ENCODE measurements around the gene PRDM1. TPM values are rescaled to one million over a fixed set of nuclear protein-coding genes. Genes with fewer than 3 reads are reported as not detected.

Gene PRDM1
- total RNA-seq, 1 donor from 2014 or later: 1.5 TPM

GRCh38 chr6:106070636-106071035, 15.5 kb upstream of the PRDM1 start:
- no peak for DNase-seq (ENCODE audit: low read depth in 2 of 2)

DNA sequence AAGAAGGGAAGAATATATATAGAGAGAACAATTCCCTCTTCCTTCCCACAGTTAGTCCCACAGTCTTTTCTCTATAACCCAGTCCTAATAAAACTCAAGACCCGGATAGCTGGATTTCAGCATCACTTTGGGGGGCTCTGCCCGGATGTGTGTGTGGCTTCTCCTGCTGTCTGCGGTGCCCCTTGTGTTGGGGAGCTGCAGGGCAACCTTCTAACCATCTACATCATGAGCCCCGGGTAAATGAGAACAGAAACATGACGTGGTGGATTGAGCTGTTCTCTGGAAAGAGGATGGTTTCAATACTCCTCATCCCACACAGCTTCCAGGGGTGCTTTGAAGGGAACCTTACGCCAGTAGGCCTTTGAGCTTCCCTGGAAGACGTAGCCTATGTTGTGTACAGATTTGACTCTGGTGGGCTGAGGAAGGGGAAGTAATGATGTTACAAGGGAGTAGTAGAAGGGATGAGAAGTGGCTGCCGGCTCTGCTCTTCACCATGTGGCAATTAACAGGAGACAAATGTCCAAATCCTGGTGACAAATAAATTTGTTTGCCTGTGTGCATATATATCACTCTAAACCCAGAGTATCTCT, 13.5 kb upstream of the PRDM1 start:
- DNase-seq (ENCODE audit: low read depth in 2 of 2): no peak

DNA sequence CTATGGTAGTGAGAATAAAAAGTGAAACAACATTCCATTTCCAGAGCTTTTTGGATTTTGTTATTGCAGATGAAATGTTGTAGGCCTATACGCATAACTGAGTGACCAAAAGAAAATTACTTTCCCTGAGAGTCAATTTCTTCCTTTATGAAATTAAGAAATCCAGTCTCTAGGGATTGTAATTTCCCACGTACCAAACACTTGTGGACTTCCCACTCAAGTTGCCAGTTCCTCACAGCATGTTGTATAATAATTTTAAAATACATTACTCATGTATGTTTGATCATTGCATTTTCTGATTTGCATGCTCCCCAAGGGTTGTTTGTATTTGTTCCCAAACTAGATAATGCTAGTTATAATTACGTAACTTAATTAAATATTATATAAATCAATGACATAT, 12.0 kb upstream of the PRDM1 start:
- DNase-seq (ENCODE audit: low read depth in 2 of 2): no peak

DNA sequence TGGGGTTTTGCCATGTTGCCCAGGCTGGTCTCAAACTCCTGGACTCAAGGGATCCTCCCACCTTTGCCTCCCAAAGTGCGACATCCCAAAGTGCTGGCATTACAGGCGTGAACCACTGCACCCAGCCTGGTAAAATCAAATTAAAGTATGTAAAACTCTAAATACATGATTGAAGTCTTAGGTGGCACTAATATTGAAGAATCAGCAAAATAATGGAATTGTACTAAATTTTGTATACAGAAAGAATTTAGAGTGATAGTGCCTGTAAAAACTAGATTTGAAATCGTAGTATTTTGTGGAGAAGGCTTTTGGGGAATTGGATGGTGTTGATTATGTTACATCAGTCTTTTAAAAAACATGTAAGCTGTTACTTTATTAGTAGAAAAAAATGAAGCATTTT, 10.0 kb upstream of the PRDM1 start:
- no peak for DNase-seq (ENCODE audit: low read depth in 2 of 2)

DNA sequence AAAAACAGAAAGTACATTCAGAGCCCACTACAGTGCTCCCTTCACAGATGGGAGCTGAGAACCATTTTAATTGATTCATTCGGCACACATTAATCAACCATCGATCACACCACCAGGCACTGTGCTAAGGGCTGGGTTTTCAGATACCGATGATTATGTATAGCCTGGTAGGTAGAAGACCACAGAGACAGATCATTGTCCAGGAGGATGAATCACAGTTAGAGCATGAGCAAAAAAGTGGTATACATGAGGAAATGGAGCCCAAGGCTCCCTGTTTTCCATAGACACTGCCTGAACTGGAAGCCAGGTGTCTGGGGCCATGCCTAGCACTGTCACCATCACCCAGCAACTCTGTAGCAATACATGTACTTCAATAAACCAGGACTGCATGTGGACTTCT, 9.0 kb upstream of the PRDM1 start:
- DNase-seq (ENCODE audit: low read depth in 2 of 2): no peak

- no peak for DNase-seq (ENCODE audit: low read depth in 2 of 2)
These were observed 8.3 kb upstream of the PRDM1 start for GRCh38 chr6:106077881-106078280.

- no peak for DNase-seq (ENCODE audit: low read depth in 2 of 2)
These were observed 6.0 kb upstream of the PRDM1 start for GRCh38 chr6:106079961-106080762.

DNA sequence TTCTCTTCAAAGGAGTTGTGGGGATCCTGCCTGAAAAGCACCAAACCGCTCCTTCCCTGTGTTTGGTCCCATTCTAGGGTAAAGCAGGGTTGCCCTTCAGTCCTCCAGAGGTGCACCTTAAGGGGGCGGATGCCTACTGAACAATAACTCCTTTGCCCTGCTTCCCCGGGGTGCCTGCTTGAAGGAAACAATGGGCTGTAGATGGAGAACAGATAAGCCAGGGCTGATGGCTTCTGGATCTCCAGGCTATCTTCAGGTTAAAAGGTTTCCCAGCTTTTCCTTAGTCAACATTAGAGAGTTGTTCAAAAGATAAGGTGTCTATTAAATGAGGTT, 5.4 kb upstream of the PRDM1 start:
- no peak for DNase-seq (ENCODE audit: low read depth in 2 of 2)

- DNase-seq (ENCODE audit: low read depth in 2 of 2): no peak
These were observed 4.4 kb upstream of the PRDM1 start for GRCh38 chr6:106081715-106082114.

- DNase-seq (ENCODE audit: low read depth in 2 of 2): no peak
These were observed 3.3 kb upstream of the PRDM1 start for GRCh38 chr6:106082735-106083398.

DNA sequence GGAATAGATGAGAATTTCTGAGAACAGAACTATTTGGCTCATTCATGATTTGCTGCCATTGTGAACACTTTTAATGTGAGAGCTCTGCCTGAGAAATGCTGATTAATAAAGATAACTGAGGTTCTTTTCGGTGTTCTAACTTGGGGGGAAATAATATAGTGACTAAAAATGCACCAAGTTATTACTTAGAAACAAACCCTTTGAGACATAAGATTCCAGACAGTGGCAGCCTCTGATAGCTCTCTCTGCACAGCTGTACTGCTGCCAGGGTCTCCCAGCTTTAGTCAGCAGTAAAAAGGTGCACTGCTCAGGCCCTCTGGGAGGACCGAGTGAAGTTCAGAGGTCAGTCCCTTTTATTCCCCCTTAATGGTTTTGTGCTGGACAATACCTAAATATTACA, 2.5 kb upstream of the PRDM1 start:
- no peak for DNase-seq (ENCODE audit: low read depth in 2 of 2)

GRCh38 chr6:106084106-106084988, 1.8 kb upstream of the PRDM1 start:
- peak in 1 of 2 donors; percentile 31 for DNase-seq (ENCODE audit: low read depth in 2 of 2)

GRCh38 chr6:106084989-106085691, 996 bp upstream of the PRDM1 start:
- peak in 1 of 2 donors; percentile 12 for DNase-seq (ENCODE audit: low read depth in 2 of 2)

DNA sequence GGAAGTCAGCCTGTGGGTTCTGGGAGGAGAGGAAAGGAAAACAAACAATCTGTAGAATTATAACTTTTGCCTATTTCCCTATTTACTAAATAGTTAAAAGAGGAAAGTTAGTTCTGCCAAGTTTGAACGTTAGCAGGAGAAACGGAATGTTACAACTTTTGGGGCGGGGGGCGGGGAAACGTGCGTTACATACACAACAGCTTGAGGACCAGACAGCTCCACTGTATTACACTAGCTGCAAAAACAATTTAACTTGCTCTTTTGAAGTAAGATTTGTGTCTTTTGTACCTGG, 498 bp upstream of the PRDM1 start:
- DNase-seq (ENCODE audit: low read depth in 2 of 2): no peak

GRCh38 chr6:106086814-106087175, 659 bp downstream of the PRDM1 start:
- no peak for DNase-seq (ENCODE audit: low read depth in 2 of 2)

GRCh38 chr6:106087548-106088325, 1.6 kb downstream of the PRDM1 start:
- DNase-seq (ENCODE audit: low read depth in 2 of 2): peak; percentile 17 to 59

- no peak for DNase-seq (ENCODE audit: low read depth in 2 of 2)
These were observed 3.9 kb downstream of the PRDM1 start for GRCh38 chr6:106090001-106090400.

GRCh38 chr6:106092279-106092678, 6.1 kb downstream of the PRDM1 start:
- no peak for DNase-seq (ENCODE audit: low read depth in 2 of 2)

GRCh38 chr6:106094261-106094963, 8.3 kb downstream of the PRDM1 start:
- no peak for DNase-seq (ENCODE audit: low read depth in 2 of 2)

DNA sequence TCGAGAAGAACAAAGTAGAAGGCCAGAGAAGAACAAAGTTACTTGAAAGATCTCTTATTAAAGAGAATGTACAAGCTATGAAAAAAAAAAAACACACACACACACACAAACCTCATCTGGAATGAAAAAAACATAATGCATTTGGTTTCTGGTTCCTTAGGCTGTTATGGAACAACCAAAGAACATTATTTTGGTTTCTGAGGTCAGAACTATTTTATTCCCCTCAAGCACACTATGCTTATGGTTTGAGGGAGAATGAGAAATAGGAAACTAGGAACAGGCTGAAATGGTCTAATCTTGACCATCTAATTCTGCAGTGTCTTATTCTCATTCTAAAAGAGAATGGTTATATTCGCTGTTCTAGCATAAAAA, 8.8 kb downstream of the PRDM1 start:
- no peak for DNase-seq (ENCODE audit: low read depth in 2 of 2)
